CD14-positive monocyte (primary cell): ENCODE measurements around the gene ROR1. TPM values are rescaled to one million over a fixed set of nuclear protein-coding genes. Genes with fewer than 3 reads are reported as not detected.

Source experiments
- DNase-seq, 3 donors: peaks; one replicate each; pipeline ENCODE4 v3.0.0-alpha.2; 2011 to 2022
- H2AFZ ChIP-seq: 2 replicates; pipeline ENCODE4 v1.6.0; 2012; ENCODE audit warnings: mild to moderate bottlenecking, low read depth, low read length, inconsistent platforms; ENCODE audit not compliant: insufficient read depth, poor library complexity, severe bottlenecking
- H3K27ac ChIP-seq, 2 donors: 1 replicate in 1 of 2; 2 replicates in 1 of 2; pipeline ENCODE4 v1.5.1; 2012 to 2013; ENCODE audit warnings: low read length in 2 of 2, control low read depth in 1 of 2, inconsistent platforms in 1 of 2, low read depth in 1 of 2, mild to moderate bottlenecking in 1 of 2
- H3K27me3 ChIP-seq, 2 donors: one replicate each; pipeline versions ENCODE4 v1.6.0 to v1.6.1; 2011 to 2013; ENCODE audit warnings: low read length in 2 of 2; ENCODE audit not compliant: control insufficient read depth in 2 of 2, insufficient read depth in 2 of 2
- H3K36me3 ChIP-seq, 2 donors: replicated peaks in 1 of 2; 1 replicate in 1 of 2; 2 replicates in 1 of 2; pipeline versions ENCODE4 v1.5.1 to v1.6.1; 2012 to 2013; ENCODE audit warnings: low read length in 2 of 2, control low read depth in 1 of 2, inconsistent platforms in 1 of 2, mild to moderate bottlenecking in 1 of 2; ENCODE audit not compliant: insufficient read depth in 2 of 2, control insufficient read depth in 1 of 2
- H3K4me1 ChIP-seq, 2 donors: 1 replicate in 1 of 2; 2 replicates in 1 of 2; pipeline versions ENCODE4 v1.5.1 to v1.6.1; 2012 to 2013; ENCODE audit warnings: low read length in 2 of 2, control low read depth in 1 of 2, inconsistent platforms in 1 of 2, mild to moderate bottlenecking in 1 of 2, moderate library complexity in 1 of 2; ENCODE audit not compliant: insufficient read depth in 2 of 2, control insufficient read depth in 1 of 2
- H3K4me2 ChIP-seq: replicated peaks from 2 replicates; pipeline ENCODE3; 2012; ENCODE audit warnings: low read length, moderate library complexity, mild to moderate bottlenecking; ENCODE audit not compliant: poor library complexity, severe bottlenecking; ENCODE audit errors: extremely low read depth
- H3K4me3 ChIP-seq, 3 experiments: fragments of 200-600 bp in 1 of 3; sonication (generic) in 1 of 3; replicated peaks in 1 of 3; 1 replicate in 2 of 3; 2 replicates in 1 of 3; pipeline ENCODE4 v1.5.1; 2011 to 2013; ENCODE audit warnings: low read length in 3 of 3, mild to moderate bottlenecking in 3 of 3, control low read depth in 2 of 3, low read depth in 2 of 3, inconsistent platforms in 1 of 3, moderate library complexity in 1 of 3
- H3K79me2 ChIP-seq: 2 replicates; pipeline ENCODE4 v1.6.0; 2012; ENCODE audit warnings: mild to moderate bottlenecking, control low read depth, inconsistent platforms, low read length, moderate library complexity; ENCODE audit not compliant: insufficient read depth
- H3K9ac ChIP-seq: 2 replicates; pipeline ENCODE4 v1.6.0; 2017; ENCODE audit warnings: low read length, mild to moderate bottlenecking; ENCODE audit not compliant: insufficient read depth, poor library complexity, severe bottlenecking
- H3K9me3 ChIP-seq, 2 donors: replicated peaks in 1 of 2; 1 replicate in 1 of 2; 2 replicates in 1 of 2; pipeline versions ENCODE4 v1.5.1 to v1.6.1; 2012 to 2013; ENCODE audit warnings: low read length in 2 of 2, control low read depth in 1 of 2; ENCODE audit not compliant: control insufficient read depth in 1 of 2, insufficient read depth in 1 of 2
- H4K20me1 ChIP-seq: 2 replicates; pipeline ENCODE4 v1.6.0; 2012; ENCODE audit warnings: mild to moderate bottlenecking, low read length, control low read depth, moderate library complexity; ENCODE audit not compliant: insufficient read depth
- H3K27ac Mint-ChIP-seq, 7 donors: one replicate each; pipeline ENCODE4 v1.8.0; 2020; ENCODE audit warnings: mild to moderate bottlenecking in 7 of 7, mixed read lengths in 7 of 7, moderate library complexity in 6 of 7, inconsistent platforms in 2 of 7
- H3K27me3 Mint-ChIP-seq, 3 donors: one replicate each; pipeline ENCODE4 v1.8.0; 2021 to 2022; ENCODE audit warnings: low read depth in 3 of 3, mild to moderate bottlenecking in 3 of 3, mixed read lengths in 3 of 3, moderate library complexity in 3 of 3, inconsistent platforms in 1 of 3
- H3K36me3 Mint-ChIP-seq, 2 donors: one replicate each; pipeline ENCODE4 v1.8.0; 2020; ENCODE audit warnings: mixed read lengths in 2 of 2, inconsistent platforms in 1 of 2, mild to moderate bottlenecking in 1 of 2
- H3K4me1 Mint-ChIP-seq: one replicate; pipeline ENCODE4 v1.8.0; 2020; ENCODE audit warnings: mild to moderate bottlenecking, mixed read lengths
- H3K4me3 Mint-ChIP-seq, 2 donors: one replicate each; pipeline ENCODE4 v1.8.0; 2020; ENCODE audit warnings: mild to moderate bottlenecking in 2 of 2, mixed read lengths in 2 of 2, moderate library complexity in 1 of 2
- H3K9me3 Mint-ChIP-seq, 7 donors: one replicate each; pipeline ENCODE4 v1.8.0; 2020 to 2022; ENCODE audit warnings: mixed read lengths in 7 of 7, mild to moderate bottlenecking in 6 of 7, moderate library complexity in 6 of 7, inconsistent platforms in 2 of 7
- whole genome bisulfite sequencing: methylation state at CpG from one replicate; pipeline ENCODE4 v1.1.5; 2013; ENCODE audit warnings: missing lambda C conversion rate; ENCODE audit not compliant: insufficient coverage; 5-methylcytosine and 5-hydroxymethylcytosine counted together
- intact Hi-C, 2 donors: fragments of 100-400 bp; cut with micrococcal nuclease; formaldehyde crosslinking; loops; one replicate each; pipeline versions ENCODE4 v1.15.0 to v1.15.1; 2023
- polyA plus RNA-seq, 3 donors: library from polyadenylated mRNA; depleted of rRNA in 1 of 3; unstranded in 2 of 3; stranded (reverse) in 1 of 3; fragments of 300-500 nt in 2 of 3; fragments of >200 nt in 1 of 3; fragmentation: Illumina TruSeq in 2 of 3; gene quantifications; 1 replicate in 2 of 3; 2 replicates in 1 of 3; pipeline ENCODE4 v1.2.3, GENCODE V29; 2012 to 2021
- TF ChIP-seq, protein P1 (sequence below): fragments of 200-600 bp; IDR thresholded peaks from one replicate; pipeline ENCODE4 v1.8.0; 2022; ENCODE audit warnings: antibody characterized with exemption, mild to moderate bottlenecking

Gene ROR1
- polyA plus RNA-seq, 3 donors, result not detected

DNA sequence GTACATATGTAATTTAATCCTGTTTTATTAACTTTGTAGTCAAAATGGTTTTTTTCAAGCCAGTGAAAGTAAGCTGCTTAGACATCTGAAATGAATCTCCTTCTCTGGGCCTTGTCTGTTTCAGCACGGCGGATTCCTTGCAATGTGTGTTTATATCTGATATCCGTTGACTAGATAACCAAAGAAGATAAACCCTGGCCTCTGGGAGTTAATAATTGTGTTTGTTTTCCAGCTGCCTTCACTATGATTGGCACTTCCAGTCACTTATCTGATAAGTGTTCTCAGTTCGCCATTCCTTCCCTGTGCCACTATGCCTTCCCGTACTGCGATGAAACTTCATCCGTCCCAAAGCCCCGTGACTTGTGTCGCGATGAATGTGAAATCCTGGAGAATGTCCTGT is 366.1 kb downstream of the ROR1 start:
- Mint-ChIP-seq H3K9me3 (no peaks in the 10 kb centered on the region), H3K4me1 (no peaks in the 10 kb centered on the region)
- WGBS, result 100% methylated on average over 7 of the region's 10 CpGs

GRCh38 chr1:64140596-64140995 is 366.8 kb downstream of the ROR1 start:
- Mint-ChIP-seq H3K36me3 (no peaks in the 10 kb centered on the region), H3K27ac (no peak overlapping the region), H3K4me3 (no peak overlapping the region), H3K9me3 (no peaks in the 10 kb centered on the region), H3K27me3 (no peaks in the 10 kb centered on the region), H3K4me1 (no peaks in the 10 kb centered on the region)
- H3K36me3 ChIP-seq, result no peaks in the 10 kb centered on the region
- H3K4me3 ChIP-seq, result no peak overlapping the region
- no peak overlapping the region for H2AFZ ChIP-seq
- no peaks in the 10 kb centered on the region for H3K4me1 ChIP-seq
- intact Hi-C loops, result no loop called here
- H3K4me2 ChIP-seq, result no peak overlapping the region
- H3K79me2 ChIP-seq, result no peaks in the 10 kb centered on the region
- no peaks in the 10 kb centered on the region for H3K9me3 ChIP-seq
- no peaks in the 10 kb centered on the region for H3K27me3 ChIP-seq
- H3K27ac ChIP-seq, result no peak overlapping the region
- WGBS, result no CpG with 5 or more reads among the region's 2 CpGs
- TF ChIP-seq, protein P1, sequence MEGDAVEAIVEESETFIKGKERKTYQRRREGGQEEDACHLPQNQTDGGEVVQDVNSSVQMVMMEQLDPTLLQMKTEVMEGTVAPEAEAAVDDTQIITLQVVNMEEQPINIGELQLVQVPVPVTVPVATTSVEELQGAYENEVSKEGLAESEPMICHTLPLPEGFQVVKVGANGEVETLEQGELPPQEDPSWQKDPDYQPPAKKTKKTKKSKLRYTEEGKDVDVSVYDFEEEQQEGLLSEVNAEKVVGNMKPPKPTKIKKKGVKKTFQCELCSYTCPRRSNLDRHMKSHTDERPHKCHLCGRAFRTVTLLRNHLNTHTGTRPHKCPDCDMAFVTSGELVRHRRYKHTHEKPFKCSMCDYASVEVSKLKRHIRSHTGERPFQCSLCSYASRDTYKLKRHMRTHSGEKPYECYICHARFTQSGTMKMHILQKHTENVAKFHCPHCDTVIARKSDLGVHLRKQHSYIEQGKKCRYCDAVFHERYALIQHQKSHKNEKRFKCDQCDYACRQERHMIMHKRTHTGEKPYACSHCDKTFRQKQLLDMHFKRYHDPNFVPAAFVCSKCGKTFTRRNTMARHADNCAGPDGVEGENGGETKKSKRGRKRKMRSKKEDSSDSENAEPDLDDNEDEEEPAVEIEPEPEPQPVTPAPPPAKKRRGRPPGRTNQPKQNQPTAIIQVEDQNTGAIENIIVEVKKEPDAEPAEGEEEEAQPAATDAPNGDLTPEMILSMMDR, result no peak
- no peaks in the 10 kb centered on the region for H4K20me1 ChIP-seq
- no peak overlapping the region for H3K9ac ChIP-seq
- DNase-seq, result no peak

More for the DNA sequence above, 366.1 kb downstream of the ROR1 start:
- Histone ChIP-seq H3K4me2 (no peak overlapping the region), H3K27me3 (no peaks in the 10 kb centered on the region), H3K9ac (no peak overlapping the region), H3K4me3 (no peak overlapping the region), H4K20me1 (no peaks in the 10 kb centered on the region), H3K27ac (no peak overlapping the region), H3K79me2 (no peaks in the 10 kb centered on the region), H2AFZ (no peak overlapping the region), H3K36me3 (no peaks in the 10 kb centered on the region), H3K4me1 (no peaks in the 10 kb centered on the region), H3K9me3 (no peaks in the 10 kb centered on the region)
- TF ChIP-seq, protein P1, result no peak
- DNase-seq, result no peak
- intact Hi-C loops, result no loop called here
- Mint-ChIP-seq H3K27ac (no peak overlapping the region), H3K36me3 (no peaks in the 10 kb centered on the region), H3K4me3 (no peak overlapping the region), H3K27me3 (no peaks in the 10 kb centered on the region)
